ENCODE data around the gene LRRC2. TPM values are rescaled to one million over a fixed set of nuclear protein-coding genes. Genes with fewer than 3 reads are reported as not detected.

LRRC2 gene
- total and polyA plus RNA-seq, 9 of the 15 experiments (the other 6 are each of a cell fraction or from before 2014, with no cell fraction given) = 0.01 to 0.04 (median 0.03) TPM; not detected in 5

- in situ Hi-C loops (cut with MboI) = no loop called here
- Histone ChIP-seq H4K20me1 (replicated peaks; ENCODE audit: control insufficient read depth, insufficient read depth, low read length) (no peaks in the 10 kb centered on the region), H3K9me3 (replicated peaks; ENCODE audit: control insufficient read depth, insufficient read depth, low read depth, low read length) (no peaks in the 10 kb centered on the region; the same call in 1 of the 2 replicates), H2AFZ (ENCODE audit: low read depth, low read length) (peak overlapping the region; percentile 29), H3K27ac (ENCODE audit: extremely low read depth, low read depth, low read length) (no peak overlapping the region), H3K36me3 (ENCODE audit: control insufficient read depth, insufficient read depth, low read length) (no peaks in the 10 kb centered on the region), H3K9ac (ENCODE audit: insufficient read depth in 1 of 2, low read depth in 2 of 2, low read length in 2 of 2) (0 out of 4 replicates have a peak overlapping the region, but pooled peaks of 1 of the 2 experiments have one; percentile 8), H3K9me1 (ENCODE audit: control insufficient read depth, insufficient read depth, low read length) (no peaks in the 10 kb centered on the region), H3K27me3 (ENCODE audit: control insufficient read depth in 2 of 2, insufficient read depth in 2 of 2, low read length in 2 of 2) (no peaks in the 10 kb centered on the region; a peak in 1 of 5 replicates), H3K4me2 (ENCODE audit: insufficient read depth, low read length) (no peak overlapping the region), H3K4me1 (replicated peaks in 1 of 2; ENCODE audit: control insufficient read depth in 2 of 2, insufficient read depth in 2 of 2, low read length in 2 of 2) (peaks cover 48 to 49% of the 10 kb centered on the region in 2 experiments), H3K79me2 (ENCODE audit: control insufficient read depth, insufficient read depth, low read length) (no peaks in the 10 kb centered on the region), H3K4me3 (no peak overlapping the region)
- TF ChIP-seq FOXM1 (IDR thresholded peaks at IDR 0.05; ENCODE audit: low read depth) (no peak), FOXM1 (CRISPR knock-in tag; IDR thresholded peaks at IDR 0.05; ENCODE audit: low read depth) (no peak), ATF2 (CRISPR knock-in tag; IDR thresholded peaks at IDR 0.05) (no peak)
- TF ChIP-seq, protein P1, sequence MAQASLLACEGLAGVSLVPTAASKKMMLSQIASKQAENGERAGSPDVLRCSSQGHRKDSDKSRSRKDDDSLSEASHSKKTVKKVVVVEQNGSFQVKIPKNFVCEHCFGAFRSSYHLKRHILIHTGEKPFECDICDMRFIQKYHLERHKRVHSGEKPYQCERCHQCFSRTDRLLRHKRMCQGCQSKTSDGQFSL (CRISPR knock-in tag; IDR thresholded peaks at IDR 0.05) = 0 out of 2 replicates have a peak, but pooled peaks have one; percentile 34
- TF ChIP-seq, protein P1 (tag; IDR thresholded peaks at IDR 0.05) = no peak
- CTCF ChIA-PET (ENCODE audit: low intra/inter-chr PET ratio) = no interaction called here
- intact Hi-C loops (cut with micrococcal nuclease) = no loop called here
- ATAC-seq (no peak), FAIRE-seq (no peak), DNase-seq (ENCODE audit: extremely low read depth in 1 of 4, low spot score in 3 of 4) (no peak)
- POLR2A ChIA-PET = no interaction called here
- 76% methylated on average over 17 of the region's 17 CpGs for WGBS (ENCODE audit: insufficient coverage, low coverage, missing lambda C conversion rate)
- BruUV-seq (replicated peaks) = no TSS peak
Measured at GRCh38 chr3:46544771-46545503, 21.2 kb downstream of the LRRC2 start.
